SK-N-SH (cell line): ENCODE measurements around the gene MME. TPM values are rescaled to one million over a fixed set of nuclear protein-coding genes. Genes with fewer than 3 reads are reported as not detected.

ENCODE experiments used
- CTCF ChIA-PET: fragments of 300-600, 350-600 bp; formaldehyde crosslinking; extraction: SDS; loops from one replicate; lab custom pipeline; 2021; lab: Yijun Ruan, JAX
- POLR2A ChIA-PET: fragments of 350-600 bp; sonication (Branson Sonifier 250); formaldehyde crosslinking; extraction: SDS; loops from one replicate; lab custom pipeline; 2020; ENCODE audit warnings: antibody characterized with exemption, inconsistent platforms; lab: Yijun Ruan, JAX
- DNase-seq: peaks from one replicate; pipeline ENCODE4 v3.0.0; 2012
- H2AFZ ChIP-seq: fragments of 200-600 bp; sonication (generic); 2 replicates; pipeline ENCODE4 v1.8.1; 2016; ENCODE audit warnings: antibody characterized with exemption, mild to moderate bottlenecking, low read depth
- H3F3A ChIP-seq: fragments of 200-600 bp; sonication (generic); replicated peaks from 2 replicates; pipeline ENCODE3; 2016; ENCODE audit warnings: antibody characterized with exemption, mild to moderate bottlenecking; ENCODE audit not compliant: insufficient read depth
- H3K27ac ChIP-seq, 2 experiments: fragments of 200-500 bp in 1 of 2; fragments of 200-600 bp in 1 of 2; sonication (Bioruptor generic) in 1 of 2; sonication (generic), shearing (Covaris generic) in 1 of 2; 2 replicates each; pipeline versions ENCODE4 v1.5.1 to v1.6.1; 2014 to 2016; ENCODE audit warnings: low read depth in 2 of 2, inconsistent platforms in 1 of 2, low read length in 1 of 2, mild to moderate bottlenecking in 1 of 2, mixed read lengths in 1 of 2
- H3K27me3 ChIP-seq: fragments of 200-600 bp; sonication (generic), shearing (Covaris generic); 2 replicates; pipeline ENCODE4 v1.6.1; 2016; ENCODE audit warnings: mixed run types; ENCODE audit not compliant: insufficient read depth
- H3K36me3 ChIP-seq, 2 experiments: fragments of 200-500 bp in 1 of 2; fragments of 200-600 bp in 1 of 2; sonication (Bioruptor generic) in 1 of 2; sonication (generic) in 1 of 2; replicated peaks in 1 of 2; 2 replicates each; pipeline versions ENCODE3 to v1.5.1; 2014 to 2016; ENCODE audit warnings: low read length in 1 of 2, mild to moderate bottlenecking in 1 of 2; ENCODE audit not compliant: insufficient read depth in 2 of 2, control insufficient read depth in 1 of 2
- H3K4me1 ChIP-seq, 2 experiments: fragments of 200-500 bp in 1 of 2; fragments of 200-600 bp in 1 of 2; sonication (Bioruptor generic) in 1 of 2; sonication (generic), shearing (Covaris generic) in 1 of 2; 2 replicates each; pipeline versions ENCODE4 v1.5.1 to v1.6.1; 2014 to 2016; ENCODE audit warnings: low read depth in 1 of 2, low read length in 1 of 2, mixed run types in 1 of 2; ENCODE audit not compliant: insufficient read depth in 2 of 2, control insufficient read depth in 1 of 2
- H3K4me2 ChIP-seq: fragments of 200-600 bp; sonication (generic), shearing (Covaris generic); 2 replicates; pipeline ENCODE4 v1.6.1; 2017; ENCODE audit warnings: mixed run types
- H3K4me3 ChIP-seq, 2 experiments: fragments of 200-500 bp in 1 of 2; fragments of 200-600 bp in 1 of 2; sonication (Bioruptor generic) in 1 of 2; sonication (generic), shearing (Covaris generic) in 1 of 2; 2 replicates each; pipeline versions ENCODE4 v1.5.1 to v1.8.1; 2014 to 2016; ENCODE audit warnings: low read depth in 2 of 2, inconsistent platforms in 1 of 2, low read length in 1 of 2, mild to moderate bottlenecking in 1 of 2, mixed read lengths in 1 of 2, moderate library complexity in 1 of 2
- H3K79me2 ChIP-seq: fragments of 200-600 bp; sonication (generic); 2 replicates; pipeline ENCODE4 v1.8.1; 2017; ENCODE audit warnings: mild to moderate bottlenecking; ENCODE audit not compliant: insufficient read depth
- H3K9ac ChIP-seq: fragments of 200-600 bp; sonication (generic); 2 replicates; pipeline ENCODE4 v1.6.1; 2017; ENCODE audit warnings: mixed run types
- H3K9me2 ChIP-seq: fragments of 200-600 bp; sonication (generic); 2 replicates; pipeline ENCODE4 v1.6.1; 2017; ENCODE audit warnings: mixed run types
- H3K9me3 ChIP-seq: fragments of 200-600 bp; sonication (generic); 2 replicates; pipeline ENCODE4 v1.6.1; 2017; ENCODE audit warnings: mixed run types, mild to moderate bottlenecking, moderate library complexity
- H4K20me1 ChIP-seq: fragments of 200-600 bp; sonication (generic); 2 replicates; pipeline ENCODE4 v1.6.1; 2017; ENCODE audit warnings: mild to moderate bottlenecking, mixed run types; ENCODE audit not compliant: insufficient read depth
- CHD2 ChIP-seq: fragments of 150-350 bp; IDR thresholded peaks from 2 replicates; pipeline ENCODE4 v1.6.1; 2018; ENCODE audit warnings: low read length; ENCODE audit not compliant: partially characterized antibody
- EP300 ChIP-seq, 2 experiments: IDR thresholded peaks; 2 replicates each; pipeline versions ENCODE4 v1.4.0 to v1.6.1; 2012; ENCODE audit warnings: borderline replicate concordance in 1 of 2, low read depth in 1 of 2, low read length in 1 of 2
- FOXM1 ChIP-seq: IDR thresholded peaks from 2 replicates; pipeline ENCODE4 v1.4.0; 2012; ENCODE audit warnings: low read depth, mild to moderate bottlenecking
- GABPA ChIP-seq: IDR thresholded peaks from 2 replicates; pipeline ENCODE4 v1.4.0; 2012; ENCODE audit warnings: low read depth, mild to moderate bottlenecking
- IRF3 ChIP-seq: fragments of 150-350 bp; IDR thresholded peaks from 2 replicates; pipeline ENCODE4 v1.6.1; 2016; ENCODE audit warnings: mild to moderate bottlenecking, low read depth, low read length
- MAX ChIP-seq: IDR thresholded peaks from 2 replicates; pipeline ENCODE4 v1.4.0; 2012; ENCODE audit warnings: low read depth
- MEF2A ChIP-seq: IDR thresholded peaks from 2 replicates; pipeline ENCODE4 v1.4.0; 2012; ENCODE audit warnings: low read depth, borderline replicate concordance
- NFIC ChIP-seq: IDR thresholded peaks from 2 replicates; pipeline ENCODE4 v1.4.0; 2012; ENCODE audit warnings: borderline replicate concordance
- NRF1 ChIP-seq: IDR thresholded peaks from 2 replicates; pipeline ENCODE4 v1.6.1; 2012; ENCODE audit warnings: low read depth, mild to moderate bottlenecking, low read length
- REST ChIP-seq: IDR thresholded peaks from 2 replicates; pipeline ENCODE4 v1.6.1; 2012; ENCODE audit warnings: mild to moderate bottlenecking, low read depth, low read length, moderate library complexity
- RXRA ChIP-seq: IDR thresholded peaks from 2 replicates; pipeline ENCODE4 v1.4.0; 2012; ENCODE audit warnings: low read depth, mild to moderate bottlenecking, borderline replicate concordance
- SIN3A ChIP-seq: IDR thresholded peaks from 2 replicates; pipeline ENCODE4 v1.6.1; 2012; ENCODE audit warnings: low read depth, mild to moderate bottlenecking, low read length, moderate library complexity, borderline replicate concordance
- SMC3 ChIP-seq: IDR thresholded peaks from 2 replicates; pipeline ENCODE4 v1.6.1; 2012; ENCODE audit warnings: low read depth, low read length, improper control_type of control experiment
- TCF12 ChIP-seq: IDR thresholded peaks from 2 replicates; pipeline ENCODE4 v1.4.0; 2012
- TEAD4 ChIP-seq: IDR thresholded peaks from 2 replicates; pipeline ENCODE4 v1.4.0; 2012; ENCODE audit warnings: mild to moderate bottlenecking, borderline replicate concordance; ENCODE audit not compliant: insufficient read depth
- USF2 ChIP-seq: fragments of 150-350 bp; IDR thresholded peaks from 2 replicates; pipeline ENCODE4 v1.6.1; 2017; ENCODE audit warnings: antibody characterized with exemption, low read length, low read depth, borderline replicate concordance
- ZBTB33 ChIP-seq: IDR thresholded peaks from 2 replicates; pipeline ENCODE4 v1.4.0; 2012; ENCODE audit warnings: low read depth, borderline replicate concordance
- WGBS: methylation state at CpG from one replicate; pipeline ENCODE4 v1.1.6; 2017; ENCODE audit warnings: low lambda C conversion rate; 5-methylcytosine and 5-hydroxymethylcytosine counted together
- polyA plus RNA-seq, 3 experiments: library from polyadenylated mRNA; depleted of rRNA; stranded (reverse); fragments of >200 nt; gene quantifications; 2 replicates each; pipeline ENCODE4 v1.2.3, GENCODE V29; 2012

MME gene
- polyA plus RNA-seq, 1 of the 3 experiments (the other 2 are of a cell fraction), result 167 TPM

GRCh38 chr3:155052470-155052869 is 27.6 kb upstream of the MME start:
- no peaks in the 10 kb centered on the region for H3K27me3 ChIP-seq
- ChIA-PET CTCF (no interaction called here), POLR2A (no interaction called here)
- no peak overlapping the region for H3K27ac ChIP-seq
- no peaks in the 10 kb centered on the region for H3K79me2 ChIP-seq
- H3K4me2 ChIP-seq, result no peak overlapping the region
- WGBS, result 21% methylated on average over 2 of the region's 2 CpGs
- no peaks in the 10 kb centered on the region for H3F3A ChIP-seq
- no peak overlapping the region for H2AFZ ChIP-seq
- no peak overlapping the region for H3K4me3 ChIP-seq
- DNase-seq, result no peak
- no peaks in the 10 kb centered on the region for H4K20me1 ChIP-seq
- H3K9me3 ChIP-seq, result peaks cover 5% of the 10 kb centered on the region; the same call in 1 of the 2 replicates
- H3K9me2 ChIP-seq, result no peaks in the 10 kb centered on the region
- H3K36me3 ChIP-seq, result no peaks in the 10 kb centered on the region
- H3K4me1 ChIP-seq, result no peaks in the 10 kb centered on the region
- TF ChIP-seq SIN3A (no peak), RXRA (no peak), TCF12 (no peak), SMC3 (no peak), MAX (no peak), REST (no peak), GABPA (no peak), IRF3 (no peak), NFIC (no peak), TEAD4 (no peak), MEF2A (no peak), NRF1 (no peak), CHD2 (no peak), FOXM1 (no peak), ZBTB33 (no peak), USF2 (no peak), EP300 (IDR thresholded peaks at IDR 0.05; ENCODE audit: borderline replicate concordance in 1 of 2, low read depth in 1 of 2, low read length in 1 of 2) (no peak)
- TF ChIP-seq, all 33 proteins: peak for 0
- no peak overlapping the region for H3K9ac ChIP-seq
